PC-3 (cell line): ENCODE data around the gene IL17RA.

Experiments
- EZH2 ChIP-seq: fragments of 300-600 bp; sonication (generic); IDR thresholded peaks from one replicate; pipeline ENCODE4 v1.6.1; 2017; ENCODE audit warnings: antibody characterized with exemption, mild to moderate bottlenecking, low read length; ENCODE audit not compliant: unreplicated experiment
- TF ChIP-seq, protein P1 (sequence below): fragments of 300-600 bp; sonication (generic); conservative IDR thresholded peaks from 2 replicates; pipeline ENCODE4 v1.5.1; 2017; ENCODE audit warnings: antibody characterized with exemption, low read depth, mild to moderate bottlenecking, low read length

DNA sequence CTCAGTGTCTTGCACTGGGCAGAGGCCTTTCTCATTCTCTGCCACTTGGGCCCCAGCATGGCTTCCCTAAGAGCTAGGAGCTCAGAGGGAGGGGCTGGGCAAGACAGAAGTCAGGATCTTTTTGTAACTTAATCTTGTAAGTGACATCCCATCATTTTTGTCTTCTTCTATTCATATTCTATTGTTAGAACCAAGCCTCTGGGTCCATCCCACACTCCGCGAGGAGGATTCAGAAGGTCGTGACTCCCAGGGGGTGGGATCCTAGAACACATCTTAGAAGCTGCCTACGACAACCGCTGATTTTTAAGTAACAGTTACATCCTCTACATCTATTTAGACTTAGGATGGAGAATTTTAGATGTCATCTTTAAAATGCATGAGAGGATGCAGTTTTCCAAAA, 1.5 kb upstream of the IL17RA start:
- TF ChIP-seq, protein P1, sequence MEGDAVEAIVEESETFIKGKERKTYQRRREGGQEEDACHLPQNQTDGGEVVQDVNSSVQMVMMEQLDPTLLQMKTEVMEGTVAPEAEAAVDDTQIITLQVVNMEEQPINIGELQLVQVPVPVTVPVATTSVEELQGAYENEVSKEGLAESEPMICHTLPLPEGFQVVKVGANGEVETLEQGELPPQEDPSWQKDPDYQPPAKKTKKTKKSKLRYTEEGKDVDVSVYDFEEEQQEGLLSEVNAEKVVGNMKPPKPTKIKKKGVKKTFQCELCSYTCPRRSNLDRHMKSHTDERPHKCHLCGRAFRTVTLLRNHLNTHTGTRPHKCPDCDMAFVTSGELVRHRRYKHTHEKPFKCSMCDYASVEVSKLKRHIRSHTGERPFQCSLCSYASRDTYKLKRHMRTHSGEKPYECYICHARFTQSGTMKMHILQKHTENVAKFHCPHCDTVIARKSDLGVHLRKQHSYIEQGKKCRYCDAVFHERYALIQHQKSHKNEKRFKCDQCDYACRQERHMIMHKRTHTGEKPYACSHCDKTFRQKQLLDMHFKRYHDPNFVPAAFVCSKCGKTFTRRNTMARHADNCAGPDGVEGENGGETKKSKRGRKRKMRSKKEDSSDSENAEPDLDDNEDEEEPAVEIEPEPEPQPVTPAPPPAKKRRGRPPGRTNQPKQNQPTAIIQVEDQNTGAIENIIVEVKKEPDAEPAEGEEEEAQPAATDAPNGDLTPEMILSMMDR, result no peak
- TF ChIP-seq EZH2, result no peak
